Activated CD8-positive, alpha-beta memory T cell treated with anti-CD3 and anti-CD28 coated beads, Interleukin-2, amount 50 U/mL, for 24 hours (primary cell): Measurements from ENCODE around the gene PADI4.
"Not testable (repeated sequence)": the region's sequence is repeated elsewhere in the genome, so short reads cannot be mapped to it uniquely, and the experiment has no call there.

Experiments
- DNase-seq: peaks from one replicate; pipeline ENCODE4 v3.0.0-alpha.2; 2020; ENCODE audit errors: extremely low read depth

PADI4 gene

DNA sequence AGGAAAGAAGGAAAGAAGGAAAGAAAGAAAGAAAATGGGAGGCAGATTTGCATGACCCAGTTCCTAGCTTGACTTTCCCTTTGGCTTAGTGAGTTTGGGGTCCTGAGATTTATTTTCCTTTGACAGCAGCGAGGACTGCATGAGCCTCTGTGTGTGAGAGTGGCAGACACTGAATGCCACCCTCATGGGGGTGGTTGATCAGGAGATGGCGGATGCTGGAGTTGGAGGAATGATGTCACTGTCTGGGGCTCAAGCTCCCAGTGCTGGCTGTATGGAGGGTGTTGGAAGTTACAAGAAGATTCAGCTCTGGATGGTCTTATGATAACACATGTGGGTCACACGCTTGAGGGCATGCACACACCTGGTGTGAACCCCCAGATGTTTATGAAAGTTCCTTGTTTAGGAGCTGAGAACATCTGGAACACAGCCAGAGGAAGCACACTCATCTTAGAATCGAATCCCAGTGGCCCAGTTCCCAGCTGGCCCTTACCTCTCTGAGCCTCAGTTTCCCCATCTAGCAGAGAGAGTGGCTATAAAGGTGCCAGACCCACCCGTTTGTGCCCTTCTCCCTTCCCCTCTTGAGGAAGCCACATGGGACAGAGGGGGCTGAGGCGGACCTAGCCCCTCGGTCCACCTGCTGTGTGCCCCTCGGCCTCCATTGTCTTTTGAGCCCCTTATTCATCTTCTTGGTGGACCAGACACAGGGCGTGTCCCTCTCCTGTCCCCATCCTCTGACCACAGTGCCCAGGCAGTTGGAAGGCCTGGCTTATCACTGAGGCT, 5.7 kb downstream of the PADI4 start:
- no peak for DNase-seq

DNA sequence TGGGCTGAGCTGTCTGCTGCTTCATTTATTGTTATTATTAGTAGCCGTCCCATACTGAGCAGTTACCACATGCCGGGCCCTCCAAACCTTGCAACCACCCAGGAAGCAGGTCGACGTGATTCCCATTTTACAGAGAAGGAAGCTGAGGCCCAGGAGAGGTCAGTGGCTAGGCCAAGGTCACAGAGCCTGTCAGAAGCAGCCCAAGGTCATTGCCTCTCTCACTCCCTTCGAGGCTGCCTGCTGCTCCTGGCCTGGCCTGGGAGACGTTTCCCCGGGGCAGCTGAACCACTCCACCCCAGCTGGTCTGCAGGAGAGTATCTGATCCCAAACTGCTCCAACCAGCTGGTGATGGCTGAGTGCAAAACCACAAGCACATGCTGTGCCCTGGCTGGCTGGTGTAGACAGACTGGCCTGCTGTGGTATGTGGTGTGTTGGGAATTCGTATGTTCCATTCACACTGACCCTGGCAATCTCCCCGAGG, 6.5 kb downstream of the PADI4 start:
- no peak for DNase-seq

DNA sequence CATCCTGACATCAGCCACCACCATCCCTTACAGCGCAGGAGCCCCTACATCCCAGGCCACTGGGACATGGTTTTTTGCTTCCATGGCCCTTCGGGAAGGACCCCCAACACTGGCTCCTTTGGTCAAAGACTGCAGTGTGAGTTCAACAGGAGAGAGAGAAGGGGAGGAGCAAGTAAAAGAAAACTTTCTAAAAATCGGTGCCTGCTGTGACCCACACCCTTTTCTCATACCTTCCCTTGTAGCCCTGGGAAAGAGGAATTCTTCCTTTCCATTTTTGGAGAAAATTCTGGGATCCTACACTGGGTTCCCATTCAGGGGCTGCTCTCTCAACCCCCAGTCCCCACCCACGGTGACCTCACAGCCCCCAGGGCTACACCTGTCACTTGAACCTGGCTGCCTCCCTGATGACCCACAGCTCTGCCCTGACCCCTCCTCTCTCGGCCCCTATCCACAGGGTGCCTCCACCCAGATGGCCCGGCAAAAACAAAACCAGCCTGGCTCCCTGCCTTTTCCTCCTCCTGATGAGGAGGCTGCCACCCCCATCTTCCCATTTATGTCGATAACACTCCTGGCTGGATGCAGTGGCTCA, 7.6 kb downstream of the PADI4 start:
- DNase-seq: no peak

DNA sequence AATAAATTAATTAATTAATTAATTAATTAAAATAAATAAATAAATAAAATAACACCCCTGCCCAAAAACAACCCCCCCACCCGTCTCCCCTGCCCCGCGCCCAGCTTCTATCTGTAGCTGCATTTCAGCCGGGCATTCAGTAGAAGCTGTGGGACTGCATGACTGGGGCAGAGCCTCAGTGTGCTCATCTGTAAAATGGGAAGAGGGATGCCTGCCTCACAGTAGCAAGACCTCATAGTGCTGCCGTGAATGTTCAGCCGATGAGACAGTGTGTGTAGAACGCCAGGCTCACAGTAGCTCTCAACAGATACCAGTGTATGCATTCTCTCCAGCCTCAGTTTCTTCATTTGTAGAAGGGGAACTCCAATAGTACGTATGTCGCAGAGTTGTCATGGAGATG, 8.7 kb downstream of the PADI4 start:
- no peak for DNase-seq

DNA sequence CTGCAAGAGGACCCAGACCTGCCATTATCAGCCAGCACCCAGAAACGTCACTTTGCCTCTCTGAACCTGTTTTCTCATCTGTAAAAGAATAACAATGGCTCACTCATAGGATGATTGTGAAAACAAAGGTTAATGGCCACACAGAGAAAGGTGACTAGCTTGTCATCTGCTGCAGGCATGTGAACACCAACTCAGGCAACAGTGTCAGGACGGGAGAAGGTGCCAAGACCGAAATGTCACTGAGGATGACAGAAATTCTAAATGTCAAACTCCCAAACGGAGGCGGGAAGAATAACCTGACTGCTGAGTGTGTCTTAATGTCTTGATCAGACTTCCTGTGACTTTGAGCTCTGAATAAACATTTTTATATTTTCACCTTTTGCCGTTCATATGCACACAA, 10.3 kb downstream of the PADI4 start:
- no peak for DNase-seq

DNA sequence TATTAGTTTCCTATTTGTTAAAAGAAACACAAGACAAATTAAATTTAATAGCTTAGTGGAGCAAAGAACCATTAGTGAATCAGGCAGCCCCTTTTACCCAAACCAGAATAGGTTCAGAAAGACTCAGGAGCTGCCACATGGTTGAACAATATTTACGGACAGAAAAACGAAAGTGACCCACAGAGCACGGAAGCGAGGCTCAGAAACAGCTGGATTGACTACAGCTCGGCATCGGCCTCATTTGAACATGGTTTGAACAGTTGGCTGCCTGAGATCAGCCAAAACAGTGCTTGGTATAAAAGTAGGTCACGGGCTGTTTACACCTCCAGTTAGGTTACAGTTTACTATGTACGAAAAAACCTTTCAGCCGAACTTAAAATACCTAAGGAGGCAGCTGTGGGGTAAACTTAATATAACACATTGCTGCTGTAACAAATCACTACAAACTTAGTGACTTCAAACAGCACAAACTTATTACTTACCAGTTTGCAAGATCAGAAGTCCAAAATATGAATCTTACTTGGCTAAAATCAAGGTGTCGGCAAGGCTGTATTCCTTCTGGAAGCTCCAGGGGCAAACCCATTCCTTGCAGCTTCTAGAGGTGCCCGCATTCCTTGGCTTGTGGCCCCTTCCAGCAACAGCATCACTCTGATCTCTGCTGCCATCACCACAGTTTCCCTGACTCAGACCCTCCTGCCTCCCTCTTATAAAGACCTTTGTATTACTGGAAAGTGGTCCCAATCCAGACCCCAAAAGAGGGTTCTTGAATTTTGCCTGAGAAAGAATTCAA, 11.8 kb downstream of the PADI4 start:
- no peak for DNase-seq

DNA sequence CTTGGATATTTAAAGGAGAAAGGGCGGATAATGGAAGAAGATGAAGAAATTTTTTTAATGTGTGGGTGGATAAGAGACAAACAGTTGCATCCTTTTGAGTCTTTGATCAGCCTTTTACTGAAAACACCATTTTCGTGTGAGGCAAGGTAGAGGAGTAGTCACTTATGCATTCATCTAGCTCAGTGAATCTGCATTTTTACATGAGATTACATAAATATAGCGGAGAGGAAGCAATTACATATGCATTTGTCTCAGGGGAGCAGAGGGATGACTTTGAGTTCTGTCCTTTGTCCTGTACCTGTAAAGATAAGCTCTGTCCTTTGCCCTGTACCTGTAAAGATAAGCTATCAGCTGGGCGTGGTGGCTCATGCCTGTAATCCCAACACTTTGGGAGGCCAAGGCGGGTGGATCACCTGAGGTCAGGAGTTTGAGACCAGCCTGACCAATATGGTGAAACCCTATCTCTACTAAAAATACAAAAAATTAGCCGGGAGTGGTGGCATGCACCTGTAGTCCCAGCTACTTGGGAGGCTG, 13.9 kb downstream of the PADI4 start:
- DNase-seq: not testable (repeated sequence)

DNA sequence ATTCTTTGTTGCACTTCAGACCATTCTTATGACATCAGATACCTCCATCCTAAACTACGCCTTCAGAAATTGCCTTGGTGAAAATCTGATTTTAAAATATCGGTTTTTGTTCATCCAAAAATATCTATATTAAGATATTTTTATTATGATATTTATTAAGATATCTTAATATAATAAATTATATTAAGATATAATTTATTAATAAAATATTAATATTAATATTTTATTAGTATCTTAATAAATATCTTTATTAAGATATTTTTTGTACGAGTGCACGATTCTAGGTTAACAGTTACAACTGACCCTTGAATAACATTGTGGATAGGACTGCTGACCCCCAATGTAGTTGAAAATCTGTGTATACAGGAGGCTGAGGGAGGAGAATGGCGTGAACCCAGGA, 20.9 kb downstream of the PADI4 start:
- no peak for DNase-seq

DNA sequence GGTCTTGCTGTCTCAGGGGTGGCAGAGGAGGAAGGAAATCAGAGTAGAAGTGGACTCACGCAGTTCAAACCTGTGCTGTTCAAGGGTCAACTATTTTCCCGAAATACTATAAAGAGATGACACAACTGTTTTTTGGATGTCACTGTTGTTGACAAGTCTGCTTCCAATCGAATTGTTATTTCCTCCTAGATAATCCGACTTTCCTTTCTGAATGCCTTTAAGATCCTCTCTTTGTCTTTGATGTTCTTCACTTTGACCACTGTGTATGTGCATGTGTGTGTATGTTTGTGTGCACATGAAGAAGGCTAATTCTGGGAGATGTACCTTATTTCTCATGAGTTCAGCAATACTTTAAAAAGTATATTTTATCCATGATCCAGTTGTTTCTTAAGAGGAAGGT, 21.6 kb downstream of the PADI4 start:
- no peak for DNase-seq

DNA sequence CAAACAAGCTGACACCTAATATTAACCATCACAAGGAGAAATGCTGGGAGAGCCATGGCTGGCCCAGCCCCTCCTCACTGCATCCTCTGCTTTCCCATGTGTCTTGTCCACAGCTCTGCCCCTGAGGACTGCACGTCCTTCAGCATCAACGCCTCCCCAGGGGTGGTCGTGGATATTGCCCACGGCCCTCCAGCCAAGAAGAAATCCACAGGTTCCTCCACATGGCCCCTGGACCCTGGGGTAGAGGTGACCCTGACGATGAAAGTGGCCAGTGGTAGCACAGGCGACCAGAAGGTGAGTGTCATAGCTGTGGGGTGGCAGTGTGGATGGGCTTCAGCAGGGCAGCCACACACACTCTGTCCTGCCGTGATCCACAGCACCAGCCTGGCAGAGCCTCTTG, 22.9 kb downstream of the PADI4 start:
- no peak for DNase-seq

DNA sequence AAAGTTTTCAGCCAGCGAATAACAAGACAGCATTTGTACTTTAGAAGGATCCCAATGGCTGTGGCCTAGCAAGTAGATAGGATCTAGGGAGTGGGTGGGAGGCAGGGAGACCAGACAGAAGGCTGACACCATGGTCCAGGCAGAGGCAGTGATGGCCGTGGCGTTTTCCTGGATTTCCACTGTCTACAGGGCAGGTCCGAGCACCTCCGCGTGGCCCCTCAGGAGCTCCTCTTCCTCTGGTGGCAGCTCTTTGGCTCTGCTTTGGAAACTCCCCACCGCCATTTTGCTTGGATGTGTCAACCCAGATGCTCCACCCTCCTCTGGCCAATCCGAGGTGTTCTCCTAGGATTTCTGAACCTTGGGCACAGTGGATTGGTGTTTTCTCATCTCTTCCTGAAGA, 25.1 kb downstream of the PADI4 start:
- DNase-seq: no peak

DNA sequence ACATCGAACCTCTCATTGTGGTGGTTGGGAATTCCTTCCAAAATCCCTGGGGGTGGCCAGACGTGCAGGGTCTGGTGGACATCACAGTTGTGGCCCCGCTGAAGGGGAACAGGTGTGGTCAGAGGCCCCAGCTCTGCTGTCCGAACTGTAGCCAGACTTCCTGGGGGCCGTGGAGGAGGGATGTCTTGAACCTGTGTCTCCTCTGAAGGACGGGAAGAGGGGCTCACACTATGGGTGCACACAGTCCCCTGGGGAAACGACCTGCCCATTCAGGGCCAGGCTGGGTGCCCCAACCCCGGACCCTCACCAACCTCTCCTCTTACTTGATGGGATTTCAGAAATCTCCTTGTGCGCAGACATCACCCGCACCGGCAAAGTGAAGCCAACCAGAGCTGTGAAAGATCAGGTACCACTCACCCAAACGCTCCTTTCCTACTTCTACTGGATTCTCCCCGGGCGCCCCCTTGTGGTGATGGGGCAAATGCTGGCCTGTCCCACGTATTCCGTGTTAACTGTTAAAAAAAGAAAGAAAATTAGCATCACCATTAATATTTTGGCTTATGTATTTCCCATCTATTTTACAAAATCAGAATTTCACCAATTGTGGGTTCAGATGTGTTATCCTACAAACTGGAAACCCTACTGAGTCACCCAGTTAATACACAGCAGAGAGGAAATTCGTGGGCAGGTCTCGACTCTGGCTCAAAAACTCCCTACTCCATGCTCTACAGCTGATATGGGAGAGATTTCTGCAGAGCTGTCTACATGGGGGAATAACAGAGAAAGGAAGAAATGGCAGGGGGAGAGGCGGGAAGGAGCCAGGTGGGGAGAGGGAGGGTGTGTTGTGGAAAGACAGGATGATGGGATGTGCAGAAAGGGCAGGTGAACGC, 28.1 kb downstream of the PADI4 start:
- peak; percentile 10 for DNase-seq

DNA sequence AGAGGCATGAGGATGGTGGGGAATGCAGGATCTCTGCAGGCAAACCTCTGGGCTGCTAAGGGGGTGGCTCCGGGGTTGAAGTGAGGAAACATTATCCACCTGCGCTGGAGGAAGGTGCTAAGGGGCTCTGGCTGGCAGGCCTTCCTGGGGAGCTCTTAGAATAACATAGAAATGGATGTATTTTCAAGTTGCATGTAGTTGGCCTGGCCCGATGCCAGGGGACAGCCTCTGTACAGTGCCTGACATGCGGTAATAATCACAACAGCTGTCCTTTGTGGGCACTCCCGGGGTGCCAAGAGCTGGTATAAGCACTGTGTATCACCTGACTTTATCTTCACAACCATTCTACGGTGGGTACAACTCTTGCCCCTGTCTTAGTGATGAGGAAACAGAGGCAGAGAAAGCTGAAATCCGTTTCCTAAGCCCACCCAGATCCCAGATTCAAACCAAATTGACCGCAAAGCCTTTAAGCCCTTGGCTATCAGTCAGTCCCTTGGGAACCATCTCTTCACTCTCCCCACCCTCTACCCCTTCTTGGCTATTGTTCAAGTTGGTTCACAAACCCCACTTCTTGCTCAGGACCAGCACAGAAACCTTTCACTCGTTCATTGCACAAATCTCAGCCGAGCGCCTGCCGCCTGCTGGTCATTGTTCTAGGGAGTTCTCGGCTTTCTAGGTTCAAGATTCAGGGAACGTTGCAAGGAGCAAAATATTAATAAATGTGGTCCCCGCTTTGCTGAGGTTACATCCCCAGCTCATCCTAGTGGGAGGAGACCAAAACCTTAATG, 30.9 kb downstream of the PADI4 start:
- no peak for DNase-seq

DNA sequence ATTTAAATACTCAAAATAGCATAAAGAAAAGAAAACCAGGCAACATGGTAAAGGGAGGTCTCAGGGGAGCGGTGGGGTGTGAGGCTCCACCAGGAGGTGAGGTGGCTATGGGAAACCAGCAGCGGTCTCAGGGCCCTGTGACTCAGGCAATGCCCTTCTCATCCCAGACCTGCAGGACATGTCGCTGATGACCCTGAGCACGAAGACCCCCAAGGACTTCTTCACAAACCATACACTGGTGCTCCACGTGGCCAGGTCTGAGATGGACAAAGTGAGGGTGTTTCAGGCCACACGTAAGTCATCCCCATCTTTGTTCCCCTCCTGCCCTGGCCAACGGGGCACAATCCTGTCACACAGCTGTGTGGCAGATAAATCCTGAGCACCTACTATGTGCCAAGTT, 31.5 kb downstream of the PADI4 start:
- no peak for DNase-seq

DNA sequence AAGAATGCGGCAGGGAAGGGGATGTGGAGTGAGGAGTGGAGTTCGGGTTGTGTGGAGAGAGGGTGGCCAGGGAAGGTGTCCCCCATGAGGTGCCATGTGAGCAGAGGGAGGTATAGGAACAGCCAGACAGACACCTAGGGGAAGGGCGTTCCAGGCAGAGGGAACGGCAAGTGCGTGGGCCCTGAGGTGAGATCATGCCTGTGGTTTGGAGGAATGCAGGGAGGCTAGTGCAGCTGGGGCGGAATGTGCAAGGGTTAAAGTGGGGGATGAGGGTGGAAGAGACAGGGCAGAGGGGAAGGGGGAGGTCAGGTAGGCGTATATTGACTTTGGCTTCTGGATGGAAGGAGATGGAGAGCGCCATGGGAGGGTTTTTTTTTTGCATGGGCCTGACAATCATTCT, 32.4 kb downstream of the PADI4 start:
- DNase-seq: no peak

DNA sequence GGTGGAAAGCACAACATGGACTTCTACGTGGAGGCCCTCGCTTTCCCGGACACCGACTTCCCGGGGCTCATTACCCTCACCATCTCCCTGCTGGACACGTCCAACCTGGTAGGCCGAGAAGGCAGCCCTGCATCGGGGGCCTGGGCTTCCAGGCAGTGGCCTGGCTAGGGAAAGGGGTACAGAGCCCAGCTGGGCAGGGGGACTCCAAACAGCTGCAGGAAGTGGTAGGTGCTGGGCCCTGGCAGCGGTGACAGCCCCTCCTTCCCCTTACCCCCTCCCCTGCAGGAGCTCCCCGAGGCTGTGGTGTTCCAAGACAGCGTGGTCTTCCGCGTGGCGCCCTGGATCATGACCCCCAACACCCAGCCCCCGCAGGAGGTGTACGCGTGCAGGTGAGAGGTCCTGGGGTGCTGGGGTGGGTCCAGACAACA, 34.0 kb downstream of the PADI4 start:
- DNase-seq: no peak

DNA sequence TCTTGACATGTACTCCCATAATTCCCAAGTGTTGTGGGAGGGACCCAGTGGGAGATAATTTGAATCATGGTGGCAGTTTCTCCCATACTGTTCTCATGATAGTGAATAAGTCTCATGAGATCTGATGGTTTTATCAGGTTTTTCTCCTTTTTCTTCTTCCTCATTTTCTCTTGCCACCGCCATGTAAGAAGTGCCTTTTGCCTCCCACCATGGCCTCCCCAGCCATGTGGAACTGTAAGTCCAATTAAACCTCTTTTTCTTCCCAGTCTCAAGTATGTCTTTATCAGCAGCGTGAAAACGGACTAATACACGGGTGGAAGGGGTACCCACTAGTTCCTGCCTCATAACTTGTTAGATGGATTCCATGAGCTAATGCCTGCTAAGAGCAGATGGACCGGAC, 37.5 kb downstream of the PADI4 start:
- DNase-seq: not testable (repeated sequence)

DNA sequence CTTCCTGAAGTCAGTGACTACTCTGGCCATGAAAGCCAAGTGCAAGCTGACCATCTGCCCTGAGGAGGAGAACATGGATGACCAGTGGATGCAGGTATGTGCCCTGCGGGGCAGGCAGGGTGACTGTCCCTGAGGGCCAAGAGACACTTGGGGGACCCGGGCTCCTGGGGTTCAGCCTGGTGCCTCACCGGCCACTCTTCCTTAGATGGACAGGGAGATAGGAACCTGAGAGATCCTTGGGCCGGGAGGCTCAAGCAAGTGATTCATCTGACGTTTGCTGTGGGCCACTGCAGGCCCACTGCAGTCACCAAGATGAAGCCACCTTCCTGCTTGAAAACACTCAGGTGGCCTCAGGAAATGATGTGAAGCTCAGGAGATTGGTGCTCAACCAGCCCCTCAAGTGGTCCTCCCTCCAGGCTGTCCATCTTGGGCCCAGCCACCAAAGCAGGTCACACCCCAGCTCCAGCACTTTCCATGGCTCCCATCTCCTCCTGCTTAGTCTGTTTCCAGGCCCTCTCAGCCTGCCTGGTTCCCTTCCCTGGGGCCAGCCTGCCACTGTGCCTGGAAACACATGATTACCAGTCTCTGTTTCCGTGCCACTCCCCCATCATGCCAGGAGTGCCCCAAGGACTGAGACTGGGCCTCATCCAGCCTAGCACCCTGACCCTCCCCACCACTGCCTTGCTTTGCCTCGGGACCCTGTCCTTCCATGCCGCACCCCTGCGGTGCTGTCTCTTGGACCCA, 38.2 kb downstream of the PADI4 start:
- DNase-seq: no peak

DNA sequence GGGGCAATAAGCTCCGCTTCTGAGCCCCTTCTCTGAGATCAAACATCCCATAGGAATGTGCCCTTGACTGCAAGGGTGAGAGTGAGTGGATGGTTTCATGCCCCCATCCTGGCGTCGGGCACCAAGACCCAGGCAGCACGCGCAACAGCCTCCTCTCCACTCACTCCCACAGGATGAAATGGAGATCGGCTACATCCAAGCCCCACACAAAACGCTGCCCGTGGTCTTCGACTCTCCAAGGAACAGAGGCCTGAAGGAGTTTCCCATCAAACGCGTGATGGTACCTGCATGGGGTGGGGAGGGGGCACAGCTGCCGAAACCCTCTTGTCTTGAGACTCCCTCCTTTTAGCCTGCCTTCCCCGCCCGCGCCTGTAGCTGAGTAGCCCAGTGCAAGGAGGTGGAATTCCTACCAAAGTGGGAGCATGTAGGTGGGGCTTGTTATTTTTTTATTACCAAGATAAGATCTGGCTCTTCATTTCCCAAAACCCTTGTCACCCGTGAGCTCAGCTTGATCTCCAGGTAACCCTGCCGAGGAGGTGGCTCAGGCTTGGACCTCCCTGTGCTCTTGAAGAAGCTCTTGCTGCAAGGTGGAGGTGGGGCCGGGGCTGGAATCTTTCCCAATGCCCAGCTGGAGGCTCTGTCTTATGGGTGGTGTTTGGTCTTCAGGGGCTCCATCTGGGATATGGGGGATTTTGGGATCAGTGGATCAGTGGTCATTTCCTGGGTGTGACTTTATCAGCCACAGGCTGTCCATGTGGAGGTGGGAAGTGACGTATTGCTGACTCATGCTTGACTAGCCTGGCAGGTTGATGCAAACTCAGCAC, 40.0 kb downstream of the PADI4 start:
- no peak for DNase-seq
